Endothelial cell of umbilical vein (primary cell): ENCODE measurements around the gene CCNY. TPM values are rescaled to one million over a fixed set of nuclear protein-coding genes. Genes with fewer than 3 reads are reported as not detected.

Experiments used
- BruUV-seq: library from RNA; stranded (reverse); fragments of 400-500 nt; replicated peaks from 2 replicates; lab custom pipeline; 2021; lab: Mats Ljungman, UMichigan
- CTCF ChIA-PET: fragments of 300-600, 350-600 bp; sonication (Branson Sonifier 250); formaldehyde crosslinking; loops from one replicate; lab custom pipeline; 2021; ENCODE audit warnings: antibody characterized with exemption, inconsistent platforms; lab: Charles Lee
- POLR2A ChIA-PET: fragments of 300-600, 350-600 bp; sonication (Branson Sonifier 250); formaldehyde crosslinking; loops from one replicate; lab custom pipeline; 2021; ENCODE audit warnings: antibody characterized with exemption, inconsistent platforms; lab: Charles Lee
- DNase-seq: peaks from one replicate; pipeline ENCODE4 v3.0.0-alpha.2; 2011; ENCODE audit warnings: low read depth, low spot score
- FAIRE-seq: peaks from 2 replicates; lab custom pipeline; 2011; peaks lifted over from hg19 to GRCh38; lab: Jason Lieb, UNC
- H2AFZ ChIP-seq: 2 replicates; pipeline ENCODE4 v1.6.0; 2012; ENCODE audit warnings: low read depth, low read length, control low read depth, inconsistent platforms
- H3K27ac ChIP-seq: 2 replicates; pipeline ENCODE4 v1.5.1; 2011; ENCODE audit warnings: low read depth, mild to moderate bottlenecking, control low read depth, low read length, moderate library complexity; ENCODE audit not compliant: insufficient read depth
- H3K27me3 ChIP-seq, 2 experiments: 2 replicates each; pipeline versions ENCODE4 v1.6.0 to v1.6.1; 2011; ENCODE audit warnings: low read length in 2 of 2, mixed read lengths in 1 of 2; ENCODE audit not compliant: control insufficient read depth in 2 of 2, insufficient read depth in 2 of 2
- H3K36me3 ChIP-seq, 2 experiments: 2 replicates in 1 of 2; 3 replicates in 1 of 2; pipeline ENCODE4 v1.5.1; 2011; ENCODE audit warnings: low read length in 2 of 2, mild to moderate bottlenecking in 1 of 2, moderate library complexity in 1 of 2; ENCODE audit not compliant: control insufficient read depth in 2 of 2, insufficient read depth in 2 of 2; ENCODE audit errors: extremely low read depth in 1 of 2
- H3K4me1 ChIP-seq: 3 replicates; pipeline ENCODE4 v1.5.1; 2011; ENCODE audit warnings: mild to moderate bottlenecking, low read length; ENCODE audit not compliant: control insufficient read depth, insufficient read depth; ENCODE audit errors: extremely low read depth
- H3K4me2 ChIP-seq: 2 replicates; pipeline ENCODE4 v1.6.1; 2011; ENCODE audit warnings: low read length, control low read depth, mixed read lengths; ENCODE audit not compliant: insufficient read depth
- H3K4me3 ChIP-seq, 3 experiments: fragments of 200-600 bp in 1 of 3; sonication (generic), shearing (Covaris generic) in 1 of 3; replicated peaks in 1 of 3; 2 replicates each; pipeline ENCODE4 v1.5.1; 2011 to 2016; ENCODE audit warnings: control low read depth in 3 of 3, low read length in 3 of 3, mild to moderate bottlenecking in 2 of 3, inconsistent platforms in 1 of 3, low read depth in 1 of 3, moderate library complexity in 1 of 3; ENCODE audit not compliant: insufficient read depth in 1 of 3
- H3K79me2 ChIP-seq: 2 replicates; pipeline ENCODE4 v1.6.0; 2012; ENCODE audit warnings: low read length, inconsistent platforms; ENCODE audit not compliant: control insufficient read depth, insufficient read depth
- H3K9ac ChIP-seq: replicated peaks from 2 replicates; pipeline ENCODE3; 2011; ENCODE audit warnings: low read length, control low read depth; ENCODE audit not compliant: insufficient read depth; ENCODE audit errors: extremely low read depth
- H3K9me1 ChIP-seq: replicated peaks from 3 replicates; pipeline ENCODE4 v1.6.0; 2011; ENCODE audit warnings: mild to moderate bottlenecking, low read length; ENCODE audit not compliant: control insufficient read depth, insufficient read depth; ENCODE audit errors: extremely low read depth
- H3K9me3 ChIP-seq: replicated peaks from 2 replicates; pipeline ENCODE4 v1.5.1; 2012; ENCODE audit warnings: low read length, inconsistent platforms; ENCODE audit not compliant: control insufficient read depth, insufficient read depth
- H4K20me1 ChIP-seq: replicated peaks from 2 replicates; pipeline ENCODE3; 2011; ENCODE audit warnings: mild to moderate bottlenecking, low read length; ENCODE audit not compliant: control insufficient read depth, insufficient read depth; ENCODE audit errors: extremely low read depth
- CTCF ChIP-seq, 2 donors: IDR thresholded peaks; 1 replicate in 1 of 2; 2 replicates in 1 of 2; pipeline ENCODE4 v1.5.1; 2011; ENCODE audit warnings: low read length in 2 of 2, mild to moderate bottlenecking in 2 of 2, moderate library complexity in 2 of 2, control low read depth in 1 of 2, inconsistent platforms in 1 of 2, low read depth in 1 of 2; ENCODE audit not compliant: insufficient read depth in 1 of 2; ENCODE audit errors: extremely low read depth in 1 of 2
- EZH2 ChIP-seq: IDR thresholded peaks from 2 replicates; pipeline ENCODE4 v1.6.1; 2012; ENCODE audit warnings: borderline replicate concordance, low read depth, mild to moderate bottlenecking, moderate library complexity, low read length, inconsistent platforms; ENCODE audit not compliant: severe bottlenecking
- FOS ChIP-seq: IDR thresholded peaks from 2 replicates; pipeline ENCODE4 v1.6.1; 2011; ENCODE audit warnings: mild to moderate bottlenecking, low read length, moderate library complexity, borderline replicate concordance; ENCODE audit not compliant: insufficient read depth
- GATA2 ChIP-seq: IDR thresholded peaks from 2 replicates; pipeline ENCODE4 v1.7.0; 2011; ENCODE audit warnings: low read depth, mild to moderate bottlenecking, moderate library complexity, mixed read lengths, low read length; ENCODE audit not compliant: insufficient read length, insufficient read depth
- JUN ChIP-seq: IDR thresholded peaks from 2 replicates; pipeline ENCODE4 v1.6.1; 2011; ENCODE audit warnings: borderline replicate concordance, low read depth; ENCODE audit not compliant: insufficient read length, insufficient read depth
- MAX ChIP-seq: IDR thresholded peaks from 2 replicates; pipeline ENCODE4 v1.6.1; 2011; ENCODE audit not compliant: insufficient read depth, insufficient read length
- MYC ChIP-seq: IDR thresholded peaks from one replicate; pipeline ENCODE4 v1.6.1; 2011; ENCODE audit warnings: mild to moderate bottlenecking, low read depth, low read length
- POLR2A ChIP-seq: IDR thresholded peaks from 2 replicates; pipeline ENCODE4 v1.6.1; 2012; ENCODE audit warnings: low read depth, mild to moderate bottlenecking, control low read depth, low read length
- POLR2AphosphoS5 ChIP-seq: IDR thresholded peaks from 2 replicates; pipeline ENCODE4 v1.6.1; 2012; ENCODE audit warnings: low read depth, mild to moderate bottlenecking, control low read depth, low read length, moderate library complexity; ENCODE audit not compliant: insufficient read depth
- dilution Hi-C: fragments of 300-500 bp; cut with MboI; formaldehyde crosslinking; loops from one replicate; pipeline ENCODE4 v1.15.0; 2019; ENCODE audit warnings: low sequenced_read_pairs; ENCODE audit not compliant: extremely low pct_ligation_motif_present
- intact Hi-C: fragments of 100-400 bp; cut with micrococcal nuclease; formaldehyde crosslinking; loops from one replicate; pipeline ENCODE4 v1.10.0; 2022
- polyA plus RNA-seq, 4 experiments: library from polyadenylated mRNA; depleted of rRNA in 3 of 4; stranded (reverse) in 3 of 4; unstranded in 1 of 4; fragments of >200 nt; gene quantifications; 2 replicates each; pipeline versions ENCODE4 v1.2.1 to v1.2.3, GENCODE V29; 2011 to 2012; ENCODE audit warnings: missing spikeins in 1 of 4
- total RNA-seq: library from RNA; stranded (reverse); gene quantifications from 2 replicates; pipeline ENCODE4 v1.2.3, GENCODE V29; 2021

Gene CCNY
- total and polyA plus RNA-seq, 2 donors (not counting 3 experiments of a cell fraction or from before 2014, with no cell fraction given): 61.5 to 107 TPM

DNA sequence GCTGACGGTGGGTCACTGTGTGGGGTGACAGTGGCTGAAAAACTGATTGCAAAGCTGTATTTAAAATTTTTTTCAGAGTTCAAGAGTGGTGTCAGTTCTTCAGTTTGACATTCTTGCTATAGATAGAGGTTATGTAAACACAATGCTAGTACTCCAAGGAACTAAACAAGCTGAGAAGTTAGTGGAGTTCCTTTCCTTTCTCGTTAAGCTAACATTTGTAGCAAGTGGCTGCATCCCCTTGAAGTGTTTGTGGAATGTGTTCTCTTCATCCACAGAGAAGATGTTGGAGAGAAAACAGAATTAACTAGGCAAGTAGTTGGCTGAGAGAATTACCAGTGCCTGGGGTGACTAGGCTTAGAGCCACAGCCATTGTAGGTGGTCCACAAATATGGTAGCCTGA, 15.8 kb downstream of the CCNY start:
- no peak overlapping the region for H2AFZ ChIP-seq
- no peaks in the 10 kb centered on the region for H3K4me1 ChIP-seq
- dilution Hi-C loops: no loop called here
- H3K79me2 ChIP-seq: peaks cover 98% of the 10 kb centered on the region
- H3K4me3 ChIP-seq: no peak overlapping the region
- no peaks in the 10 kb centered on the region for H3K36me3 ChIP-seq
- TF ChIP-seq POLR2AphosphoS5 (no peak), POLR2A (no peak), MAX (no peak), FOS (no peak), GATA2 (no peak), EZH2 (no peak), CTCF (IDR thresholded peaks at IDR 0.05; ENCODE audit: extremely low read depth in 1 of 2, insufficient read depth in 1 of 2, low read depth in 1 of 2, low read length in 2 of 2) (no peak), MYC (no peak), JUN (no peak)
- ChIA-PET POLR2A (no interaction called here), CTCF (interaction anchor here (1.0 to 1.4 kb wide), 3 partner anchors 12 to 44 kb away, joined by 3 to 4 read pairs (median 3); no protein-coding TSS in a partner anchor)
- peaks cover 8% of the 10 kb centered on the region for H4K20me1 ChIP-seq
- intact Hi-C loops: no loop called here
- H3K27ac ChIP-seq: no peak overlapping the region
- DNase-seq (no peak), FAIRE-seq (no peak)
- no TSS peak for BruUV-seq
- H3K27me3 ChIP-seq: no peaks in the 10 kb centered on the region
- no peak overlapping the region for H3K4me2 ChIP-seq
- no peaks in the 10 kb centered on the region for H3K9me1 ChIP-seq
- H3K9ac ChIP-seq: no peak overlapping the region
- H3K9me3 ChIP-seq: no peaks in the 10 kb centered on the region
